Muscle of leg (tissue), 16 donors: ENCODE measurements around the gene ZFAND3. TPM values are rescaled to one million over a fixed set of nuclear protein-coding genes. Genes with fewer than 3 reads are reported as not detected.

Experiments used
- DNase-seq: peaks from one replicate; pipeline ENCODE4 v3.0.0; 2013
- H3K27ac ChIP-seq: one replicate; pipeline ENCODE4 v1.5.1; 2013; ENCODE audit warnings: mild to moderate bottlenecking, low read length, control low read depth
- H3K27me3 ChIP-seq: one replicate; pipeline ENCODE4 v1.6.1; 2013; ENCODE audit warnings: low read length; ENCODE audit not compliant: control insufficient read depth, insufficient read depth
- H3K36me3 ChIP-seq: one replicate; pipeline ENCODE4 v1.6.1; 2013; ENCODE audit warnings: low read length; ENCODE audit not compliant: control insufficient read depth, insufficient read depth
- H3K4me1 ChIP-seq: one replicate; pipeline ENCODE4 v1.6.1; 2013; ENCODE audit warnings: low read length; ENCODE audit not compliant: control insufficient read depth, insufficient read depth
- H3K4me3 ChIP-seq: one replicate; pipeline ENCODE4 v1.5.1; 2013; ENCODE audit warnings: low read length, control low read depth
- H3K9me3 ChIP-seq: replicated peaks from 2 replicates; pipeline ENCODE4 v1.6.1; 2013; ENCODE audit warnings: low read depth, low read length; ENCODE audit not compliant: control insufficient read depth
- WGBS: methylation state at CpG from one replicate; pipeline ENCODE4 v1.1.5; 2013; ENCODE audit warnings: missing lambda C conversion rate; ENCODE audit not compliant: insufficient coverage; 5-methylcytosine and 5-hydroxymethylcytosine counted together
- long read RNA-seq, 11 donors: transcript quantifications; one replicate each; lab custom pipeline, GENCODE V29; 2026
- polyA plus RNA-seq, 8 donors: library from polyadenylated mRNA; unstranded; fragments of 120-200 nt; gene quantifications; one replicate each; pipeline versions ENCODE4 v1.2.1 to v1.2.3, GENCODE V29; 2013; ENCODE audit warnings: inconsistent platforms in 1 of 8, low replicate concordance in 1 of 8; ENCODE audit not compliant: insufficient read length in 8 of 8, insufficient read depth in 1 of 8
- total RNA-seq: library from RNA; stranded (reverse); fragments of 120-200 nt; gene quantifications from one replicate; pipeline ENCODE4 v1.2.4, GENCODE V29; 2013

ZFAND3 gene
- total RNA-seq (13.8 TPM), polyA plus RNA-seq (10 to 100 TPM; 71.3 to 92.1 (median 84.4) TPM)
- long read RNA-seq, donor 1, transcript ZFAND3-201 (6 exons, 3,366 nt): major isoform, 10 of 10 reads
- long read RNA-seq, donor 1, partial matches to known transcripts: 0 of 10 reads
- long read RNA-seq, donor 1, other reads (novel, unspliced or antisense): 0 of 10 reads
- long read RNA-seq, donor 2, partial matches to known transcripts: 0 of 1 reads
- long read RNA-seq, donor 2, other reads (novel, unspliced or antisense): 0 of 1 reads
- long read RNA-seq, donor 3, transcript ZFAND3-201 (6 exons, 3,366 nt): major isoform, 19 of 24 reads
- long read RNA-seq, donor 3, partial matches to known transcripts: 5 of 24 reads
- long read RNA-seq, donor 3, other reads (novel, unspliced or antisense): 0 of 24 reads
- long read RNA-seq, donor 4, transcript ZFAND3-201 (6 exons, 3,366 nt): major isoform, 11 of 22 reads
- long read RNA-seq, donor 4, partial matches to known transcripts: 11 of 22 reads
- long read RNA-seq, donor 4, other reads (novel, unspliced or antisense): 0 of 22 reads
- long read RNA-seq, donor 5, transcript ZFAND3-201 (6 exons, 3,366 nt): major isoform, 16 of 32 reads
- long read RNA-seq, donor 5, partial matches to known transcripts: 14 of 32 reads
- long read RNA-seq, donor 5, other reads (novel, unspliced or antisense): 0 of 32 reads
- long read RNA-seq, donor 6, transcript ZFAND3-201 (6 exons, 3,366 nt): major isoform, 21 of 96 reads
- long read RNA-seq, donor 6, partial matches to known transcripts: 74 of 96 reads
- long read RNA-seq, donor 6, other reads (novel, unspliced or antisense): 0 of 96 reads
- long read RNA-seq, donor 7, transcript ZFAND3-201 (6 exons, 3,366 nt): major isoform, 13 of 97 reads
- long read RNA-seq, donor 7, partial matches to known transcripts: 82 of 97 reads
- long read RNA-seq, donor 7, other reads (novel, unspliced or antisense): 0 of 97 reads
- long read RNA-seq, donor 8, transcript ZFAND3-201 (6 exons, 3,366 nt): major isoform, 6 of 15 reads
- long read RNA-seq, donor 8, partial matches to known transcripts: 9 of 15 reads
- long read RNA-seq, donor 8, other reads (novel, unspliced or antisense): 0 of 15 reads
- long read RNA-seq, donor 9, transcript ZFAND3-201 (6 exons, 3,366 nt): major isoform, 12 of 22 reads
- long read RNA-seq, donor 9, partial matches to known transcripts: 10 of 22 reads
- long read RNA-seq, donor 9, other reads (novel, unspliced or antisense): 0 of 22 reads
- long read RNA-seq, donor 10, transcript ZFAND3-201 (6 exons, 3,366 nt): major isoform, 15 of 27 reads
- long read RNA-seq, donor 10, partial matches to known transcripts: 12 of 27 reads
- long read RNA-seq, donor 10, other reads (novel, unspliced or antisense): 0 of 27 reads
- long read RNA-seq, donor 11, transcript ZFAND3-201 (6 exons, 3,366 nt): major isoform, 8 of 27 reads
- long read RNA-seq, donor 11, partial matches to known transcripts: 19 of 27 reads
- long read RNA-seq, donor 11, other reads (novel, unspliced or antisense): 0 of 27 reads

- peaks cover 18% of the 10 kb centered on the region for H3K4me1 ChIP-seq
Observed at GRCh38 chr6:37819177-37819801, at the start of gene ZFAND3. ZFAND3 (plus strand) TSS chr6:37819727; CDS start chr6:37819946, 219 bp downstream.

GRCh38 chr6:37774028-37774680, 45.4 kb upstream of the ZFAND3 start:
- no peaks in the 10 kb centered on the region for H3K9me3 ChIP-seq
- no peak overlapping the region for H3K27ac ChIP-seq
- no peak for DNase-seq
- no peaks in the 10 kb centered on the region for H3K36me3 ChIP-seq
- peaks cover 2% of the 10 kb centered on the region for H3K27me3 ChIP-seq
- 89% methylated on average over 2 of the region's 3 CpGs for WGBS
- H3K4me3 ChIP-seq: no peak overlapping the region
- peaks cover 19% of the 10 kb centered on the region for H3K4me1 ChIP-seq

More at GRCh38 chr6:37819177-37819801, at the start of gene ZFAND3:
- WGBS: under 1% methylated on average over 60 of the region's 64 CpGs
- no peaks in the 10 kb centered on the region for H3K27me3 ChIP-seq
- DNase-seq: peak; percentile 99
- H3K36me3 ChIP-seq: no peaks in the 10 kb centered on the region
- H3K4me3 ChIP-seq: peak within 1 kb of the TSS; percentile 84
- H3K9me3 ChIP-seq: no peaks in the 10 kb centered on the region
- H3K27ac ChIP-seq: peak within 1 kb of the TSS; percentile 99

- Histone ChIP-seq H3K4me3 (no peak overlapping the region), H3K27ac (peak overlapping the region; percentile 7), H3K27me3 (peaks cover 2% of the 10 kb centered on the region), H3K9me3 (no peaks in the 10 kb centered on the region), H3K36me3 (no peaks in the 10 kb centered on the region), H3K4me1 (peaks cover 21% of the 10 kb centered on the region)
- peak; percentile 73 for DNase-seq
- 30% methylated on average over 8 of the region's 9 CpGs for WGBS
Observed at GRCh38 chr6:37776566-37776965, 43.0 kb upstream of the ZFAND3 start.

GRCh38 chr6:37777272-37777834, 42.2 kb upstream of the ZFAND3 start:
- no peaks in the 10 kb centered on the region for H3K9me3 ChIP-seq

GRCh38 chr6:37779111-37779800, 40.3 kb upstream of the ZFAND3 start:
- 61% methylated on average over 3 of the region's 4 CpGs for WGBS
- Histone ChIP-seq H3K9me3 (no peaks in the 10 kb centered on the region), H3K36me3 (no peaks in the 10 kb centered on the region), H3K27ac (no peak overlapping the region), H3K27me3 (peaks cover 15% of the 10 kb centered on the region), H3K4me1 (peaks cover 35% of the 10 kb centered on the region), H3K4me3 (no peak overlapping the region)
- no peak for DNase-seq

More at GRCh38 chr6:37777272-37777834, 42.2 kb upstream of the ZFAND3 start:
- WGBS: 30% methylated on average over 7 of the region's 10 CpGs
- no peaks in the 10 kb centered on the region for H3K36me3 ChIP-seq
- H3K27me3 ChIP-seq: peaks cover 2% of the 10 kb centered on the region
- H3K27ac ChIP-seq: peak overlapping the region; percentile 13
- peak; percentile 65 for DNase-seq
- peaks cover 21% of the 10 kb centered on the region for H3K4me1 ChIP-seq
- no peak overlapping the region for H3K4me3 ChIP-seq

- no peak for DNase-seq
- H3K4me1 ChIP-seq: peaks cover 40% of the 10 kb centered on the region
- H3K27ac ChIP-seq: no peak overlapping the region
- no peak overlapping the region for H3K4me3 ChIP-seq
- H3K36me3 ChIP-seq: no peaks in the 10 kb centered on the region
- WGBS: 67% methylated on average over 5 of the region's 7 CpGs
- peaks cover 19% of the 10 kb centered on the region for H3K27me3 ChIP-seq
- no peaks in the 10 kb centered on the region for H3K9me3 ChIP-seq
Observed at GRCh38 chr6:37779902-37780628, 39.5 kb upstream of the ZFAND3 start.

GRCh38 chr6:37781788-37782187, 37.7 kb upstream of the ZFAND3 start:
- H3K4me1 ChIP-seq: peaks cover 34% of the 10 kb centered on the region
- no peaks in the 10 kb centered on the region for H3K36me3 ChIP-seq
- H3K27me3 ChIP-seq: peaks cover 22% of the 10 kb centered on the region
- H3K9me3 ChIP-seq: no peaks in the 10 kb centered on the region
- DNase-seq: no peak
- no peak overlapping the region for H3K4me3 ChIP-seq
- no peak overlapping the region for H3K27ac ChIP-seq
- WGBS: no CpG with 5 or more reads among the region's 2 CpGs
